BLaER1 (cell line): ENCODE results near the gene HYDIN.

Source experiments
- H3K27ac ChIP-seq: shearing (Covaris generic); formaldehyde crosslinking; 2 replicates; pipeline ENCODE4 v1.8.1; 2022
- H3K27me3 ChIP-seq: shearing (Covaris generic); formaldehyde crosslinking; 2 replicates; pipeline ENCODE4 v1.8.1; 2022
- H3K36me3 ChIP-seq: shearing (Covaris generic); formaldehyde crosslinking; 2 replicates; pipeline ENCODE4 v1.8.1; 2022
- H3K4me1 ChIP-seq: shearing (Covaris generic); formaldehyde crosslinking; 2 replicates; pipeline ENCODE4 v1.8.1; 2022
- H3K4me2 ChIP-seq: shearing (Covaris generic); formaldehyde crosslinking; 2 replicates; pipeline ENCODE4 v1.8.1; 2022
- H3K4me3 ChIP-seq: shearing (Covaris generic); formaldehyde crosslinking; 2 replicates; pipeline ENCODE4 v1.8.1; 2022
- H3K9ac ChIP-seq: shearing (Covaris generic); formaldehyde crosslinking; 2 replicates; pipeline ENCODE4 v1.8.1; 2022
- H3K9me3 ChIP-seq: shearing (Covaris generic); formaldehyde crosslinking; 2 replicates; pipeline ENCODE4 v1.8.1; 2022
- H4K20me1 ChIP-seq: shearing (Covaris generic); formaldehyde crosslinking; 2 replicates; pipeline ENCODE4 v1.8.1; 2022
- Cebpa-rat ChIP-seq: shearing (Covaris generic); IDR thresholded peaks from 2 replicates; pipeline ENCODE4 v1.8.1; 2022

The HYDIN gene

GRCh38 chr16:71226229-71227141 is 4.0 kb downstream of the HYDIN start:
- Histone ChIP-seq H3K27ac (no peak overlapping the region), H3K9me3 (peaks cover 65% of the 10 kb centered on the region)
- TF ChIP-seq Cebpa-rat = no peak

DNA sequence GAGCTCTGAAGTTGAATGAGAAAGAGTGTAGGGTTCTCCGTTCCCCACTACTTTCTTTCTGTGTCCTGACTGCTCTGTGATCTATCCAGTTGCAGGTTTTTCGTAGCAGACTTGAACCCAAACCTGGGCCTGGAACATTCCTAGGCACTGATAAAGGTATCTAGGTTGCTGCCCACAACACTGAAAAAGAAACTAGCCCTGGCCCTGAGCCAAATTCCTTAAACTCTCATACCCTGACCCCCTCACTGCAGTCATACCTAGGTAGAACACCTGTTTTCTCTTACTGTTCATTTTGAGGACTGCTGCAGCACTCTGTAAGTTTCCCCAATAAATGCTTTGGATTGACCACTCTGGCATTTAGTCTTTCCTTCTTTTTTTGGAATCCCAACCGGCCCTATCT is 5.4 kb downstream of the HYDIN start:
- no peak overlapping the region for H3K27ac ChIP-seq
- H3K4me2 ChIP-seq = no peak overlapping the region
- peaks cover 66% of the 10 kb centered on the region for H3K9me3 ChIP-seq
- no peaks in the 10 kb centered on the region for H3K27me3 ChIP-seq
- TF ChIP-seq Cebpa-rat = no peak
- H3K4me3 ChIP-seq = no peak overlapping the region
- H3K4me1 ChIP-seq = no peaks in the 10 kb centered on the region
- no peaks in the 10 kb centered on the region for H4K20me1 ChIP-seq
- no peak overlapping the region for H3K9ac ChIP-seq
- no peaks in the 10 kb centered on the region for H3K36me3 ChIP-seq

More at GRCh38 chr16:71226229-71227141, 4.0 kb downstream of the HYDIN start:
- H3K4me3 ChIP-seq = no peak overlapping the region
- H3K27me3 ChIP-seq = no peaks in the 10 kb centered on the region
- H3K9ac ChIP-seq = no peak overlapping the region
- no peaks in the 10 kb centered on the region for H3K36me3 ChIP-seq
- no peaks in the 10 kb centered on the region for H4K20me1 ChIP-seq
- H3K4me2 ChIP-seq = no peak overlapping the region
- no peaks in the 10 kb centered on the region for H3K4me1 ChIP-seq

DNA sequence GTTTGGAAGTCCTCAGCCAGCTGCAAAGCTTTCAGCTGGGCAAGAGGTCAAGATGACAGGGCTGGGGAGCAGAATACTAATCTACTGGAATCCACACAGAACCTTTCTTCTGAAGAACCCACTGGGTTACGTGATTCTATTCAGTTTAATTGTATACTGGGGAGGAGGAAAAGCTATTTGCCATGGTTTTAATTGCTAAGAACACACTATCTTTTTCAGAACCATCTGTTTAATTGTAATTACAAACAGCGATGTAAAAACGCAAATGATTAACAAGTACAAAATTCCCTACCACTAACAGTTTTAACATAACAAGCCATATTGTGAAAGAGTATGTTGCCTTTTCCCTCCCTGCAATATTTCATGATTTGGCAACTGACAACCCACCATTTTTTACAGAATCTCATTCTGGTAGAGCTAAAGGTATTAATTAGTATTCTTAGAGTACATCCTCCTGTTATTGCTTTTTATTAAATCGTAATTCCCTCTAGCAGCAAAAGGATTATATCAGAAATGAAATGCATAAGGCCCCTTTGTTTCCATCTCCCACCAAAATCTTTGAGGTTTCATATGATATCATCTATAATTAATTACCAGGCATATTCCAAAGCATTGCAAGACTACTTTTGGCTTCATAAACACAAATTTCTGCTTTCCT is 12.1 kb downstream of the HYDIN start:
- H3K36me3 ChIP-seq = no peaks in the 10 kb centered on the region
- H3K4me2 ChIP-seq = no peak overlapping the region
- H3K27me3 ChIP-seq = no peaks in the 10 kb centered on the region
- TF ChIP-seq Cebpa-rat = no peak
- no peaks in the 10 kb centered on the region for H4K20me1 ChIP-seq
- H3K9me3 ChIP-seq = peaks cover 22% of the 10 kb centered on the region
- no peak overlapping the region for H3K9ac ChIP-seq
- H3K4me3 ChIP-seq = no peak overlapping the region
- H3K27ac ChIP-seq = no peak overlapping the region
- no peaks in the 10 kb centered on the region for H3K4me1 ChIP-seq

GRCh38 chr16:71217506-71217905 is 13.0 kb downstream of the HYDIN start:
- Histone ChIP-seq H4K20me1 (no peaks in the 10 kb centered on the region), H3K4me1 (no peaks in the 10 kb centered on the region), H3K9ac (no peak overlapping the region), H3K27ac (no peak overlapping the region), H3K4me3 (no peak overlapping the region), H3K9me3 (peaks cover 16% of the 10 kb centered on the region), H3K36me3 (no peaks in the 10 kb centered on the region), H3K4me2 (no peak overlapping the region), H3K27me3 (no peaks in the 10 kb centered on the region)
- TF ChIP-seq Cebpa-rat = no peak

DNA sequence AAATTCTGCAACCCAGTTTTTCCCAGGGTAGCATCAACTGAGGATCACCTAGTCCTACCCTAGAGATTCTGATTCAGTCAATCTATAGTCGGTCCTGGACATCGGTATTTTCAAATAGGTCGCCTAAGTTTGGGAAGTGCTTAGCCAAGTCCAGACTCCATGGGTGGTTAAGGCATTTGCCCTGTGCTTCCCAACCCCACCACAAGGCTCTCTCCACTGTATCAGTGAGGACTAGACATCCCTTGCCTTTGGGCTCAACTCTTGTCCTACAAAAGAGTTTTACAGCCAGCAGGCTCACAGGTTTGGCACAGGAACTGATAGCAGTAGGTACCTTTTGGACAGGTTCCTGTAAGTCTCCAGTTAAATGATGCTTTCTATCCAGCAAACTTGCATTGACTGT is 13.8 kb downstream of the HYDIN start:
- H3K36me3 ChIP-seq = no peaks in the 10 kb centered on the region
- TF ChIP-seq Cebpa-rat = no peak

GRCh38 chr16:71214746-71215381 is 15.7 kb downstream of the HYDIN start:
- no peaks in the 10 kb centered on the region for H3K4me1 ChIP-seq
- no peaks in the 10 kb centered on the region for H3K36me3 ChIP-seq
- no peak overlapping the region for H3K4me2 ChIP-seq
- H3K9ac ChIP-seq = no peak overlapping the region
- H3K9me3 ChIP-seq = 0 out of 2 replicates have a peak, but pooled peaks cover 6% of the 10 kb centered on the region
- no peak for TF ChIP-seq Cebpa-rat
- H3K27me3 ChIP-seq = no peaks in the 10 kb centered on the region
- no peak overlapping the region for H3K27ac ChIP-seq
- no peak overlapping the region for H3K4me3 ChIP-seq
- H4K20me1 ChIP-seq = no peaks in the 10 kb centered on the region

More for the DNA sequence above, 13.8 kb downstream of the HYDIN start:
- Histone ChIP-seq H3K27ac (no peak overlapping the region), H3K4me3 (no peak overlapping the region), H3K4me2 (no peak overlapping the region), H3K9ac (no peak overlapping the region), H3K4me1 (no peaks in the 10 kb centered on the region), H3K27me3 (no peaks in the 10 kb centered on the region), H4K20me1 (no peaks in the 10 kb centered on the region), H3K9me3 (peaks cover 8% of the 10 kb centered on the region)

DNA sequence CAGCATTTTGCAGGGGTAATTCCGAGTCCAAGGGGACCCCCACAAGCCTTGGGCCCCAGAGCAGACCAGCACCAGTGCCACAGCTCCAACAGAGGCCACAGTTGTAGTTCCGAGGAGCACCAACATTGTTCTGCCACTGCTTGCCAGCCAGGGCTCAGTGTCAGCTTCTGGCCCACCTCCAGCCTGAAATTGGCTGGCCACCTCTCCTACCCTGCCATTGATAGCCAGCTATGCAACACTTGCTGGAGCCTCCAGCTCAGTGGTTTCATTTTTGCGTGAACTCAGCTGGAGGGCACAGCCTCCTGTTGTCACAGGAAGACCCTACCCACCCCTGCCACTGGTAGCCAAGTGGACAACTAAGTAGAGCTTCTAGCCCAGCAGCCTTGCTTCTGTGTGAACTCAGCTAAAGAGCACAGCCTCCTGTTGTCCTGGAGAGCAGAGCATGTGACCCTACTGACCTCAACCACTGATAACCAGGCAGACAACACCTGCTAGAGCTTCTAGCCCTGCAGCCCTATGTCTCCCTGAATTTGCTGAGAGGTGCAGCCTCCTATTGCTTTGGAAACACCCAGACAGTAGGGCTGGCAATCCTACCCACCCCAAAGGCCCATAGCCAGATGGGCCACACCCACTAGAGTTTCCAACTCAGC is 24.9 kb downstream of the HYDIN start:
- no peaks in the 10 kb centered on the region for H4K20me1 ChIP-seq
- no peak overlapping the region for H3K9ac ChIP-seq
- no peak overlapping the region for H3K4me3 ChIP-seq
- no peak overlapping the region for H3K27ac ChIP-seq
- 0 out of 2 replicates have a peak overlapping the region, but pooled peaks have one; percentile 15 for H3K4me2 ChIP-seq
- TF ChIP-seq Cebpa-rat = no peak
- no peaks in the 10 kb centered on the region for H3K27me3 ChIP-seq
- H3K4me1 ChIP-seq = peaks cover 7% of the 10 kb centered on the region; the same call in 1 of the 2 replicates
- H3K36me3 ChIP-seq = no peaks in the 10 kb centered on the region
- H3K9me3 ChIP-seq = peaks cover 36% of the 10 kb centered on the region

DNA sequence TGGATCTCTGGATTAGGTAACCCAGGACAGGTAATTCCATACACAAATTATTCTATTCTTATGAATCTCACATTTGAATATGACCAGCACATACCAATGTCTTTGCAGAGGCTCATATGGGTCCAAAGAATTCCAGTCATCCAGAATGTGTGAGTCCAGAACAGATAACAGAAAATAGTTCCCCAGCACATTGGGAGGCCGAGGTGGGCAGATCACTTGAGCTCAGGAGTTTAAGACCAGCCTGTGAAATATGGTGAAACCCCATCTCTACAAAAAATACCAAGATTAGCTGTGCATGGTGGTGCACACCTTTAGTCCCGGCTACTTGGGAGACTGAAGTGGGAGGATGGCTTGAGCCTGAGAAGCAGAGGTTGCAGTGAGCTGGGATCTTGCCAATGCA is 26.9 kb downstream of the HYDIN start:
- H3K4me1 ChIP-seq = peaks cover 7% of the 10 kb centered on the region; the same call in 1 of the 2 replicates
- H4K20me1 ChIP-seq = no peaks in the 10 kb centered on the region
- H3K9ac ChIP-seq = no peak overlapping the region
- TF ChIP-seq Cebpa-rat = no peak
- no peak overlapping the region for H3K27ac ChIP-seq
- H3K27me3 ChIP-seq = no peaks in the 10 kb centered on the region
- no peak overlapping the region for H3K4me2 ChIP-seq
- no peaks in the 10 kb centered on the region for H3K36me3 ChIP-seq
- H3K4me3 ChIP-seq = no peak overlapping the region
- H3K9me3 ChIP-seq = peaks cover 46% of the 10 kb centered on the region

GRCh38 chr16:71201556-71201955 is 29.0 kb downstream of the HYDIN start:
- H3K4me2 ChIP-seq = no peak overlapping the region

More at GRCh38 chr16:71201556-71201955, 29.0 kb downstream of the HYDIN start:
- Histone ChIP-seq H3K4me3 (no peak overlapping the region), H3K9me3 (peaks cover 37% of the 10 kb centered on the region), H4K20me1 (no peaks in the 10 kb centered on the region), H3K9ac (no peak overlapping the region), H3K27me3 (no peaks in the 10 kb centered on the region), H3K4me1 (peaks cover 7% of the 10 kb centered on the region; the same call in 1 of the 2 replicates), H3K36me3 (no peaks in the 10 kb centered on the region), H3K27ac (no peak overlapping the region)
- TF ChIP-seq Cebpa-rat = no peak
